Glomerular endothelial cell (primary cell): Measurements from ENCODE around the gene GOLM1. TPM values are rescaled to one million over a fixed set of nuclear protein-coding genes. Genes with fewer than 3 reads are reported as not detected.

Experiments
- DNase-seq: peaks from one replicate; pipeline ENCODE4 v3.0.0-alpha.2; 2011; ENCODE audit warnings: low read depth, low spot score; ENCODE audit errors: extremely low read depth
- total RNA-seq: library from RNA; depleted of rRNA; stranded (reverse); fragments of >200 nt; gene quantifications from 2 replicates; pipeline ENCODE4 v1.2.3, GENCODE V29; 2015

The GOLM1 gene
- total RNA-seq, 1 donor from 2014 or later: 100 TPM

DNA sequence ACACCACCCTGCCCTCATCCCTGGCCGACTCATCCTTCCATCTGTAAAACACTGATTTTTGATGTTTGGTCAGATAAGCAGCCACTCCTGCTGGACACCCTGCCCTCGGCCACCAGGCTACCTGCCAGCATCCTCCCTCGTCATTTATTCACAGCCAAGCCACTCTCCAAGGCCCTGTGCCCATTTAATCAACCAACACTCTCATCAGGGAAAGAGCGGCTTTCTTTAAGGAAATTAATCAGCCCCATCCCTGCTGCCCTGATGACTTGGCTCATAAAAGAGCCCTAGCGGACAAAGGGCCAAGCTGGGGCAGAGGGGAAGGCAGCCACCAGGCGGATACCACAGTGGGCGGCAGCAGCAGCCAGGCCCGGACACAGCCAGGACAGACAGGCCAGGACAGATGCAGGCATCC, 52.4 kb downstream of the GOLM1 start:
- DNase-seq: no peak

DNA sequence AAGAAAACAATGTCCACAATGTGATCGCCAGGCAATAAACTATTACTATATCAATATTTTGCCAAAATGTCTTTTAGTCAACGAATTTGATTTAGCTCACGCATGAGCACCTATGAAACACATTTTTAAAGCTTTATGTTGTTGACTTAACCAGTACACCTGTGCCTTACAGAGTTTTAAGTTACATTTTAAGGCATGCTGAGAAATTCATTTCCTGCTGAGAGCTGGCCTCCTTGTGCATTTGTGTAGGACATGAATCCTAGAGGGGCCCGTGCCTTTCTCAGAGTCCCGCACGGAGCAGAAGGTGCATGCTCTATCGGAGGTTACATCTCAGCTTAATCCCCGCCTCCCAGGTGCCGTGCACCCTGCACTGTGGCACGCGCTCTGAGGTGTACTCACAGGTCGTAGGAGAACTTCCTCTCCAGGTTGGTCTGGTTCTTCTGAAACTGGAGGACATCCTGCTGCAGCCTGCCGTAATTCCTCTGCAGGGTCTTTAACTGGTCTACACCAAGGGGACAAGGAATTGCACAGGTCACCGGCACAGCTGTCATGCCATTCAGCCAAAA, 53.2 kb downstream of the GOLM1 start:
- DNase-seq: no peak

DNA sequence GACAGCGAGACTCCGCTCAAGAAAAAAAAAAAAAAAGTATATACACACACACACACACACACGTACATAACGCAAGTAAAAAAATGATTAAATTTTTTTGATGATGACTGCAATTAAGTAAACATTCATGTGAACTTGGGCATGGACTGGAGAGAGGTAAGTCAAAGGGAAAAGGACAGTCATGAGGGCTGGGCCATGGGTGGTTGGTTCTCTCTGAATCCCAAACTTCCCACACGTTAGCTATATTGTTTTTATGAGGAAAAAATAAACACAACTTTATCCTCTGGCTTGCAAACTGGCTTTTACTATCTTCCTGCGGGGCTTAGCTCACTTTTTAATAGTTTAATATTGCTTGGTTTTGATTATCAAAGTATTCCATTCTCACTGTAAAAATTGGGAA, 53.7 kb downstream of the GOLM1 start:
- DNase-seq: no peak

DNA sequence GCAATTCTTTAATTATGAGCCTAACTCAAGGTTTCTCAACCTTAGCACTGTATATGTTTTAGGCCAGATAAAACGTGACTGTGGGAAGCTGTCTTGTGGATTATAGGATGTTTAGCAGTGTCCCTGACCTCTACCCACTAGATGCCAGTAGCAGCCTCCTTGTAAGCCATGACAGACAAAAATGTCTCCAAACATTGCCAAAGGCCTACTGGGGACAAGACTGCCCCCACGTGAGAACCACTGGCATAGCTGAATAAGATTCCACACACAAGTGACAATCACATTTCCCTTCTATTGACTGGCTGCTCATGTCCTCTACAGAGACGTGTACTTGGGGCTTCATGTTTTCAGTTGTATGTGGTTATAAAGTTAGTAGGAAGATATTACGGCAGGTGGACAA, 55.4 kb downstream of the GOLM1 start:
- DNase-seq: no peak

DNA sequence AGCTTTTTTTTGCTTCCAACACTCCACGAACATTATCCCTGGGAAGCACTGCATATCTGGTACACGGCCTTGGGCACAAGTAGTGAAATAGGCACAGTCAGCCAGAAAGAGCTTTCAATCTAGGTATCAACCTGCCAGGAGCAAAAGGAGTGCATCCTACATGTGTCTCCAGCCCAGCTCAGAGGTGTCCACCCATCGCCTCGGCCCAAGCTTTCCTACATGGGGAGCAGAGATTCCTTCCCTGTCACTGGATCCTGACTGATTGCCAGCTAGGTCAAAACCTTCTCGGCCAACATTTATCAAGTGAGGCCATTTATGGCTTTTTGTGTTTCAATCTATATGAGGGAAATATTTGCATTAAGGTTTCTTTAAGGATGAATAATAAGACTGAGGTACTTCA, 55.8 kb downstream of the GOLM1 start:
- no peak for DNase-seq

DNA sequence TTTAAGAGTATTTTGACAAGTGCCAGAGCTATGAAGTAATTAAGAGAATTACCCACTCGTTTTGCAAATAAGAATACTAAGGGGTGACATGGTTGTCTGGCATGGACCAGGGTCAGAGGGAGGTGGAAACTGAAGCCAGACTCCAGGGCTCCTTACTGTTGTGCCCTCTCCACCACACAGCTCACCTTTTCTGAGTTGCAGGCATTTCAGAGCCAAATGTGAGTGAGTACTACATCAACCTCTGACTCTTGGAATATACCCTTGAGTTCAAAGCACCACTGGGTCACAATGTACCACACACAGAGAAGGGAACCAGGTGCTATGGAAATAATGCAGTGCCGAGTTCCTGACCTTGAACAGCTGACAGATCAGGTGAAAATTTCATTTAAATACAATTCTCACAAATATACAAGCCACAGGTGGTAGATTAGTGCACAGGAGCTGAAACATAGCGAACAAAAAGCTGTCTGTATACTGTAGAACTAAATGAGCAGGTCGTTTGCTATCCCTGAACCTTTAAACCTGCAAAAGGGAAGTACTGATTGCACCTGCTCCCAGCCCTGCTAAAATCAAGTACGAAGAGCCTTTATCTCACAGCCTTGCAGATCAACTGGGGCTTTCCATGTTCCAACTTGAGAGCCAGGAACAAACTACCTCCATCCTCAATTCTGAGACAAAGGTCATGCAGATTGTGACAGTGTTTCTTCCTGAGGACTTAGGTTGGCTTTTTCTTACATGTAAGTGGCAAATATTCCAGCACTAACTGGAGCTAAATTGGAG, 57.0 kb downstream of the GOLM1 start:
- DNase-seq: no peak

DNA sequence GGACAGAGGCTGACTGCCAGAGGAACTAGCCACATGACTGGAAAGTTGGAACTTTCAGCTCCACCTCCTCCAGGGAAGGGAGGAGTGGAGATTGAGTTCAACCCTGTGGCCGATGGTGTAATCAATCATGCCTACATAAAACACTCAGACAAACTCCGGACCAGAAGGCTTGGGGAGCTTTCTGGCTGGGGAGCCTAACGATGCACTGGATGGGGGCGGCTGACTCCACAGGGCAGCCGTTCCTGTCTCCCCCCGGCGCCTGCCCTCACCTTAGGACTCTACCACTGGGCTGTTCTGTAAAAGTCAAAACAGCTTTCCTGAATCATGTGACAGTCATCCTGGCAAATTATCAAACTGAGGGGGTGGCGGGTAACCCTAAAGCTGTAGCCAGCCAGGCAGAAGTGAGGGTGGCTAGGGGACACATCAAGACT, 58.0 kb downstream of the GOLM1 start:
- DNase-seq: no peak

DNA sequence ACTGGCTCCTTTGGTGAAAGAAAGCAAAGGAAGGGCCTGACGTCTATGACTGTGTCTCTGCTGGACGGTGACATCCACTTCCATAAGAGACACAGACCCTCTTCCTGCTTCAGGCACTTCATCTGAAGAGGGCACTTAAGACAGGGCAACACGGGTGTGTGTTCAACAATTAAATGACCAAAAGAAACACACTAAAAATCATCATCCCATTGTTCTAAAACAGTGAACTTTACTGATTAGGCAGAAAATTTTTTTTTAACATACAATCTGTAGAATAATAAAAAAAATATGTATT, 58.5 kb downstream of the GOLM1 start:
- DNase-seq: no peak

DNA sequence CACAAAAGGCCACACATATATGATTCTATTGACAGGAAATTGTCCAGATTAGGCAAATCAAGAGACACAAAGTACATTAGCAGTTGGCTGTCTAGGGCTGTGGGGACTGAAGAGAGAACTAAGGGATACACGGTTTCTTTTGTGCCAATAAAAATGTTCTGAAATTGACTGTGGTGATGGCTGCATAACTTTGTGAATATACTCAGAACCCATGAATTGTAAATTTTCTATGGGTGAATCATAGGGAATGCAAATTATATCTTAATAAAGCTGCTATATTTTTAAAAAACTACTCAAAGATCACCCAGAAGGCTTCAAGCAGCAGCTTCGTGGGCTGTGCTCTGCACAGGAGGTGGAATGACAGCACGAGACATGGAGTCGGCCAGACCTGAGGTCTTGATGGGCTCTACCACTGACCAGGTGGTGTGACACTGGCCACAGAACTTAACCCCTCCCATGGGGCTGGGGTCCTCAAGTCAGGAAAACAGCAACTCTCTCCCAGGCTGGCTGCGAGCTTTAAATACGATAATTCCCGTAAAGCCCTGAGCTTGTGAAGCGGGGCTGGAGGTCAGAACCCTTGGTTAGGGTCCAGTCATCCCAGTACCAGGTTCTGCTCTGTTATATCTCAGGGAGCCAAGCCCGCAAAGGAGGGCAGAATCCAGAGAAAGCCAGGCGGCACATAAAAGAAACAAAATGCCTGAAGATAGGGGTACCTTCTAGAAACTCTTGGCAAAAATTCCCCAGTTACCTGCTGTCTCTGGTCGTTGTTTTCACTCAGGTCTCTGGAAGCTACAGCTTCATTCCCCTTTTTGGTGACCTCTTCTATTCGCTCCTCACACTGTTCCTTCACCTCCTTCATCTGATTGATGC, 59.1 kb downstream of the GOLM1 start:
- DNase-seq: no peak

DNA sequence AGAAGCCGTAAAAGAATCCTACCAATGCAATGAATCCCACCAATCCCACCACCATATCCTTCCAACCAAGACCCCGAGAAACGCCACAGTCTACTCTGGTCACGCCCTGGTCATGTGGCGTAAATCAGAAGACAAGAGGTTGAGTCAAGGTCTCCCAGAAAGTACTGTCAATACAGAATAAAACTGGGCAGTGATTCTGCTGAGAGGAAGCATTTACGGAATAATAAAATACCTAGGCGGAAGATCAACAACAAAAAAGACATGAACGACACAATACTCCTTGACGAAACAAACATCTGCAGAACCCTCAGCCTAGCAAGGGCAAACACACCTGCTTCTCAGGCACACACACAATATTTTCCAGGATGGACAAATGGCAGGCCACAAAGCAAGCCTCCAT, 62.8 kb downstream of the GOLM1 start:
- no peak for DNase-seq

DNA sequence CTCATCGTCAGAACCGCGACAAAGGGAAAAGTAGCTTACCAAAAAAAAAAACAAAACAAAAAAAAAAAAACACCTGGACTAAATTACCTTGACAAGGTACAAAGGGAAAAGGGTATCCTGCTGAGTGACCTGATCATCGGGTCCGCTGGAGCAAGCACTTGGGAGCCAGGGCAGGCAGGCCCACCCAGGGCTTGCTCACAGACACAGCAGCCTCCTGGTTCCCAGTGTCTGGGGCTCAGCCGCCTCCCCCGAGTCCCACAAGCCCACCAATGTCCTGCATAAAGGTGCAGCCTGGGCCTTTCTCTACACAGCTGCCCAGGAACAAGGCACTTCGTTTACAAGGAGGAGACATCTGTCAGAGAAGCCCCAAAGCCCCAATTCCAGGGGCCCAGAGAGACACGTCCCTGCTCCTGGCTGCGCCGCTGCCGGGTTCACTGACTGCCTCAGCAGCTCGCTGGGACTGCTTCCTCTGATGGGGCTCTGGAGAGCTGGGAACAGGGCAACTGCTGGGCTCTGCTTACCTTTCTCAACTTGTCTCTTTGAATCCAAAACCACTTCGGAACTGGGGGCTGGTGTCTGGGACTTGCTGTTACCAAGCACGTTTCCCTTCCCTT, 63.4 kb downstream of the GOLM1 start:
- no peak for DNase-seq

DNA sequence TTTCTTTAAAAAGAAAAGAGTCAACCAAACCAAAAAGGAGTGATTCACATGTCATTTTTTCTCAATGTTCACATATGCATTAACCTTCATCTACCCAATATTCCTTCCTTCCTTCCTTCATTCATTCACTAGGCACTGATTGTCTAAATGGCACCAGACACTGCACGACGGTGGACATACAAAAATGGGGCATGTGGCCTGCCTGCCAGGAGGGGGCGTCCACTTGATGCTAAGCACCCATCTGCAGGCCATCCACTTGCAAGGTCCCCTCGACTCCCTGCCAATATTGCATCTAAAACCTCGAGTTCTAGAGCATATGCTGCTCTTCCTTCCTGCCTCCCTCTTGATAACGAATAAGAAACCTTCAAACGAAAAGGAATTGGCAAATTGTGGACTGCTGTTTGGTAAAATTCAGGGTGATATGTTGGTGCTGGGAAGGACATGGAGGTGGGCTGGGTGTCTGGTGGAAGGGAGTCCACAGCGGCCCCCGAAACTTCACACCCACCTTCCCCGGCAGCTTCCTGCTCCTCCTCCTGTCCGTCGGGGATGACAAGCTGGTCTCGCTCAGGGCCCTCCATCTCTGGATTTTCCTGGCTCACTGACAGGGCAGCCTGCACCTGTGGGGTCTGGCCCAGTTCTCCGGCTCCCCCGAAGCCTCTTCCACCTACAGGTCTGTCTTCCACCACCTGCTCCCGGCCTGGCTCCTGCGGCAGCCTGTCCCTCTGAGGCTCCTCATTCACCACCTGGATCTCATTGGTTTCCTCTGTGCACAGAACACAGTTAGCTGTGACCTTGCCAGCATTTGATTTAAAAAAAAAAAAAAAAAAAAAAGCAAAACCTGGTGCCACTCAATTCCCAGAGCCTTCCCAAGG, 64.3 kb downstream of the GOLM1 start:
- DNase-seq: no peak

DNA sequence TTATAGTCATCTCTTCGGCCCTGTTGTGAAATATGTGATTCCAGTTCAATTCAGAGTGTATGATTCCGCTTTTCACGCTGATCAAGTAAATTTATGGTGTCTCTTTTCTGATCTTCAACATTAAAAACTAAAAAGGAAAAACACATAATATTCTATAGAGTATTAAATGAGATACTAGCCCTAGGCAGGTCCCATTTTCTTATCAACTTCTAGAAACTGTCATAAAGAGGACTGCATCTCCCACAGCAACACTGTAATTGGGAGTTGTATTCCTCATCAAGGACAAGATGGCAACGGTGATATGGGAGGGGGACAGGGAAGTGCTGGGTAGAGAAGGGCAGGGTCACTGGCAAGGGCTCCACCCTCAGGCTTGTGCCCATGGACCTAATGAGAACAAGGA, 71.6 kb downstream of the GOLM1 start:
- DNase-seq: no peak

DNA sequence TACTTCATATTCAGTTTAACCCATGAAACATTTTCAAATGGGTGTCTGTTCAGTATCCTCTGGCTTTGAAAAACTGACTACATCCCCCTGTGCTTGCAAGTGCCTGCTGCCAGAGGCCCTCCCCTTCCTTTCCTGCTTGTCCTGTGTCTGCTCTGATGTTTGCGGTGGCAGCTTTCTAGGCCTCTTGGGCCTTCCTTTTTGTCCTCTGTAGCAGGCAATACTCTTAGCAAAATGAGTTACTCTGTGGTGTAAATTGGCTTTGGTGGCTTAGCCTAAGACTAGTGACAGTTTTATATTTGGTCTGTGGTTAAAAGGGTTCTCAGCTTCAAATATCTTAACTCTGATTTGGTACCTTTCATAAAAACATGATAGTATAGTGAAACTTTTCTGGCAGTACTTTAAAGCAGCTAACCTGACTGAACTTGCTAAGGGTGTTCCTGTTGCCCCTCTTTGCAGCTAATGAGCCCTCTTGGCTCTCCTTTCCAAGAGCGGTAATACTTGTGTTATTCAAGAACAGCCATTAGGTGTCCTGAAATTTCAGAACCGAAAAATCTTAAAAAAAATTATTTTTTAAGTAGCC, 76.6 kb downstream of the GOLM1 start:
- DNase-seq: no peak

DNA sequence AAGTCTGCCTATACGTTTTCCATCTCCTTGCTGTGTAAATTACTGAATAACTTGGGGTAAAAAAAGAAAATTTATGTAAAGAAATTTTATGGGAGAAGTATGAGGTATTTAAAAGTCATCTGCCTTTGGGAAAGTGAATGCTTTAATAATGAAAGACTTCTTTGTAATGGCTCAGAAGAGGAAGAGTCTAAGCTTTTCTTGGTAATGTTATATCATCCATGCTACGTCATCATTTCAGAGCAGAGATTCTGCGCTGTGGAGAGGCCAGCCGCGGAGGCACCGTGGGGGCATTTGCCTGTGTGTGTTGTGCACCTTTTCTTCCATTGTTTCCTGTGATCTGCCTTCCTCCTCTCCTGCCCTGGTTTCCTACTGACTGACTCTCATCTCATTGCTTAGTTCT, 78.2 kb downstream of the GOLM1 start:
- DNase-seq: no peak

DNA sequence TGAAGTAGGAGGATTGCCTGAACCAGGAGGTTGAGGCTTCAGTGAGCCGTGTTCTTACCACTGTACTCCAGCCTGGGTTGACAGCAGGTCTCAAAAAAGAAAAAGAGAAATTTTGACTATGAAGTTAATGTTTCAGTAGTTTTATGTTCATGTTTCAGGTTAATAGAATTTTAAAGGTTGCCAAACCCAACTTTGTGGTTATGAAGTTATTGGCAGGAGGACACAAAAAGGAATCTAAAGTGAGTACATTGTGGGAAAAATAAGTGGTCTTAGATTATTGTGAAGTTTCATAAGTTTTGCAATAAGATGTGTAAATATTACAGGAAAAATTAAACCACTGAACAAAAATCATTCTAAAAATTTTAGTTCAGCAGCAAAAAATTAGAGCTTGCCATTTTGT, 78.6 kb downstream of the GOLM1 start:
- DNase-seq: no peak

DNA sequence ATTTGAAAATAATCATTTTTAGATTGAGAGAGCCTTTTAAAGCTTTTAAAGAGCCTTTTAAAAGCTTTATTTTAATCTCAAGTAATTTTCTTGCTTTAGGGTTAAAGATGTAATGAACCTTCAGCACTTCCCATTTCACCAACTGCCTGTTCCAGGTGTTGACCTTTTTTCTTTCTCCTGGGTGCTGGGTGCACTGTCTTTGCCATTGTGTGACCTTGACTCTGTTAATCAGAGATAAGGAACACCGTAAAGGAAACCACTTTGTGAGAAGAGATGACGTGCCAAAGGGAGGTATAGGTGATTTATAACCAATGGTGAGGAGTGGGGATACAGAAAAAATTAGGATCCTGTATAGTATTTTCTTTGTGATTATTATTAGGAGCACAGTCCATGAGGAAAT, 90.2 kb downstream of the GOLM1 start:
- DNase-seq: no peak

DNA sequence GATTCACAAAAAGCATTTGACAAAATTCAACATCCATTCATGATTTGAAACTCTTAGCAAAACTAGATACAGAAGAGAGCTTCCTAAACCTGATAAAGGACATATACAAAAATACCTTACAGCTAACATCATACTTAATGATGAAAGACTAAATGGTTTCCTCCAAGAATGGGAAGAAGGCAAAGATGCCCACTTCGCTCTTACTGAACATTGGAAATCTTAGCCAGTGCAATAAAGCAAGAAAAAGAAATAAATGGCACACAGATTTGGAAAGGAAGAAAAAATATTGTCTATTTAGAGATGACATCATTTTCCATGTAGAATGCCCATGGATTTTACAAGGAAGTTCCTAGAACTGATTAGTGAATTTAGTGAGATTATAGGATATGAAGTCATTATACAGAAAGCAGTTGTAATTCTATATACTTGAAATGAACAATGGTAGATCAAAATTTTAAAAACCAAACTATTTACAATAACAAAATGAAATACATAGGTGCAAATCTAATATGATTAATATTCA, 94.0 kb downstream of the GOLM1 start:
- DNase-seq: no peak

DNA sequence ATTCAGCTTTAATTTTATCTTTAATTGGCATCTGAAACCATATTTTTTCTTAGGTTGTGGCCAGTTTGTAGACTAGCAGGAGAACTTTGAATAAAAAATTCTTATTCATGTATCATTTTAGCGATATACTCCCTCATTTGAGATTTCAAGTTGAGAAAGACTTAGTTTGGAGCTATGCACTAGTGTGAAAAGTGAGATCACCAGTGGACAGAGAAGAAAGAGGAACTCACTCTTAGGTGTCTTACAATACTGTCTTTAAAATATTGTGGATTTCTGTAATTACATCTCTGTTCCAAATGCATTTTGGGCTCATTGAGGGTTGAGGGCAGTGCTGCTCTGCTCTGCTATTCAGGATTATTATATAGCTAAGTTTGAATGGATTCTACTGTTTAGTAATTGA, 103.8 kb downstream of the GOLM1 start:
- DNase-seq: no peak

DNA sequence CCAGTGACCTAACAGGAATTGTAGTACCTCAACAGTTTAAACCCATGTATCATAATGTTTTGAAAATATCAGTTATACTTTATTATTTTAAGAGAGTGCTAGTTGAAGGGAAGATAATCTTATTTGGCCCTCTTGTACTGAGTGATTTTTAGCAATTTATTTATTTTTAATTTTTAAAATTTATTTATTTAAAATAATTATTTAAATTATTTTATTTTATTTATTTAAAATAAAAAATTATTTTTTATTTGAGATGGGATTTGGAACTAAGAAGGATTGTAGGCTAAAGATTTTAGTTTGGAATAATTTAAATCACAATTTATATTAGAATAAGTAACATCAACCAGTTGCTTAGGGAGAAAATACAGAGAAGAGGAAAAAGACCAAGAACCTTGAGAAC, 104.3 kb downstream of the GOLM1 start:
- no peak for DNase-seq
